H9 (cell line): ENCODE results near the gene MRM3. TPM values are rescaled to one million over a fixed set of nuclear protein-coding genes. Genes with fewer than 3 reads are reported as not detected.
A peak's percentile ranks its signal among the peaks of the same experiment; 100 is the strongest.
"Not testable (repeated sequence)": the region's sequence is repeated elsewhere in the genome, so short reads cannot be mapped to it uniquely, and the experiment has no call there.

Source experiments
- DNase-seq: peaks from one replicate; pipeline ENCODE4 v3.0.0-alpha.2; 2017
- H2AFZ ChIP-seq: one replicate; pipeline ENCODE4 v1.6.1; 2013; ENCODE audit warnings: mild to moderate bottlenecking, low read length, control low read depth, moderate library complexity
- H2AK5ac ChIP-seq: 2 replicates; pipeline ENCODE4 v1.6.1; 2013; ENCODE audit warnings: low read length, control low read depth, mixed read lengths; ENCODE audit not compliant: insufficient read length
- H2BK120ac ChIP-seq: one replicate; pipeline ENCODE4 v1.6.1; 2013; ENCODE audit warnings: low read depth, mild to moderate bottlenecking, low read length, control low read depth, inconsistent platforms; ENCODE audit not compliant: poor library complexity, severe bottlenecking
- H2BK12ac ChIP-seq: 2 replicates; pipeline ENCODE4 v1.6.1; 2013; ENCODE audit warnings: low read length, control low read depth, mixed read lengths, low read depth; ENCODE audit not compliant: insufficient read length
- H2BK15ac ChIP-seq: 2 replicates; pipeline ENCODE4 v1.6.1; 2013; ENCODE audit warnings: low read depth, low read length, control low read depth
- H2BK20ac ChIP-seq: one replicate; pipeline ENCODE4 v1.6.1; 2013; ENCODE audit warnings: low read depth, mild to moderate bottlenecking, low read length, control low read depth, inconsistent platforms; ENCODE audit not compliant: poor library complexity, severe bottlenecking
- H2BK5ac ChIP-seq: 2 replicates; pipeline ENCODE4 v1.6.1; 2013; ENCODE audit warnings: low read length, control low read depth, mixed read lengths; ENCODE audit not compliant: insufficient read length
- H3K14ac ChIP-seq: 2 replicates; pipeline ENCODE4 v1.6.1; 2013; ENCODE audit warnings: low read length, control low read depth; ENCODE audit not compliant: insufficient read depth
- H3K18ac ChIP-seq: 2 replicates; pipeline ENCODE4 v1.6.1; 2013; ENCODE audit warnings: low read depth, mild to moderate bottlenecking, mixed read lengths, low read length, control low read depth; ENCODE audit not compliant: insufficient read length
- H3K23ac ChIP-seq: 2 replicates; pipeline ENCODE4 v1.6.1; 2013; ENCODE audit warnings: low read length, control low read depth, mixed read lengths, low read depth; ENCODE audit not compliant: insufficient read length
- H3K23me2 ChIP-seq: 2 replicates; pipeline ENCODE4 v1.6.1; 2013; ENCODE audit warnings: low read depth, mild to moderate bottlenecking, mixed read lengths, low read length, control low read depth; ENCODE audit not compliant: insufficient read length, poor library complexity, severe bottlenecking
- H3K27ac ChIP-seq: 2 replicates; pipeline ENCODE4 v1.5.1; 2013; ENCODE audit warnings: low read length, control low read depth, mixed read lengths, low read depth; ENCODE audit not compliant: insufficient read length
- H3K27me3 ChIP-seq: 2 replicates; pipeline ENCODE4 v1.6.1; 2013; ENCODE audit warnings: low read length, control low read depth, inconsistent platforms; ENCODE audit not compliant: insufficient read depth
- H3K4ac ChIP-seq: 2 replicates; pipeline ENCODE4 v1.6.1; 2013; ENCODE audit warnings: low read depth, mild to moderate bottlenecking, control low read depth, inconsistent platforms, low read length, moderate library complexity
- H3K4me1 ChIP-seq: 2 replicates; pipeline ENCODE4 v1.6.1; 2013; ENCODE audit warnings: low read length, control low read depth, inconsistent platforms; ENCODE audit not compliant: insufficient read depth
- H3K4me2 ChIP-seq: 2 replicates; pipeline ENCODE4 v1.6.1; 2013; ENCODE audit warnings: low read length, control low read depth, mixed read lengths; ENCODE audit not compliant: insufficient read length, insufficient read depth
- H3K56ac ChIP-seq: 2 replicates; pipeline ENCODE4 v1.6.1; 2013; ENCODE audit warnings: low read depth, mild to moderate bottlenecking, mixed read lengths, low read length, control low read depth; ENCODE audit not compliant: insufficient read length
- H3K79me1 ChIP-seq: 2 replicates; pipeline ENCODE4 v1.6.1; 2013; ENCODE audit warnings: low read depth, mild to moderate bottlenecking, moderate library complexity, low read length, control low read depth, inconsistent platforms; ENCODE audit not compliant: insufficient read depth, poor library complexity, severe bottlenecking
- H3K79me2 ChIP-seq: 2 replicates; pipeline ENCODE4 v1.6.1; 2013; ENCODE audit warnings: low read length, control low read depth, inconsistent platforms; ENCODE audit not compliant: insufficient read depth
- H3K9ac ChIP-seq: 2 replicates; pipeline ENCODE4 v1.6.1; 2013; ENCODE audit warnings: low read length, control low read depth, mixed read lengths; ENCODE audit not compliant: insufficient read length; ENCODE audit errors: extremely low read depth
- H3K9me3 ChIP-seq: one replicate; pipeline ENCODE4 v1.6.1; 2013; ENCODE audit warnings: low read depth, low read length, inconsistent platforms; ENCODE audit not compliant: control insufficient read depth
- H3T11ph ChIP-seq: one replicate; pipeline ENCODE4 v1.6.1; 2013; ENCODE audit warnings: mild to moderate bottlenecking, low read length, control low read depth, inconsistent platforms
- H4K20me1 ChIP-seq: one replicate; pipeline ENCODE4 v1.6.1; 2013; ENCODE audit not compliant: control insufficient read depth, insufficient read length, insufficient read depth
- H4K5ac ChIP-seq: 2 replicates; pipeline ENCODE4 v1.6.1; 2013; ENCODE audit warnings: low read depth, mild to moderate bottlenecking, mixed read lengths, low read length, control low read depth; ENCODE audit not compliant: insufficient read length
- H4K8ac ChIP-seq: replicated peaks from 2 replicates; pipeline ENCODE4 v1.6.1; 2013; ENCODE audit warnings: low read length, control low read depth, mixed read lengths, low read depth; ENCODE audit not compliant: insufficient read length
- H4K91ac ChIP-seq: 2 replicates; pipeline ENCODE4 v1.6.1; 2013; ENCODE audit warnings: low read depth, mild to moderate bottlenecking, moderate library complexity, mixed read lengths, low read length, control low read depth; ENCODE audit not compliant: insufficient read length
- H3K27ac Mint-ChIP-seq, 3 experiments: 2 replicates in 2 of 3; 3 replicates in 1 of 3; pipeline ENCODE4 v1.8.0; 2020 to 2021; ENCODE audit warnings: mixed read lengths in 3 of 3, mild to moderate bottlenecking in 1 of 3, moderate library complexity in 1 of 3
- H3K27me3 Mint-ChIP-seq: 2 replicates; pipeline ENCODE4 v1.8.0; 2021; ENCODE audit warnings: low read depth, mild to moderate bottlenecking, moderate library complexity, mixed read lengths
- H3K36me3 Mint-ChIP-seq, 3 experiments: 2 replicates in 2 of 3; 3 replicates in 1 of 3; pipeline ENCODE4 v1.8.0; 2020 to 2021; ENCODE audit warnings: low read depth in 3 of 3, mixed read lengths in 3 of 3; ENCODE audit not compliant: insufficient read depth in 1 of 3
- H3K4me1 Mint-ChIP-seq, 2 experiments: 2 replicates each; pipeline ENCODE4 v1.8.0; 2020; ENCODE audit warnings: mixed read lengths in 2 of 2
- H3K4me3 Mint-ChIP-seq, 2 experiments: 2 replicates in 1 of 2; 3 replicates in 1 of 2; pipeline ENCODE4 v1.8.0; 2020 to 2021; ENCODE audit warnings: mild to moderate bottlenecking in 2 of 2, mixed read lengths in 2 of 2, moderate library complexity in 1 of 2
- H3K9me3 Mint-ChIP-seq, 2 experiments: 2 replicates in 1 of 2; 3 replicates in 1 of 2; pipeline ENCODE4 v1.8.0; 2020; ENCODE audit warnings: mild to moderate bottlenecking in 2 of 2, mixed read lengths in 2 of 2, moderate library complexity in 1 of 2
- WGBS: extraction: QIAGEN DNeasy Blood & Tissue Kit; methylation state at CpG from one replicate; pipeline ENCODE4 v1.1.7; 2013; ENCODE audit warnings: missing lambda C conversion rate, low lambda C conversion rate, mixed read lengths; ENCODE audit not compliant: insufficient read length; ENCODE audit errors: extremely low coverage; 5-methylcytosine and 5-hydroxymethylcytosine counted together
- total RNA-seq: library from RNA; stranded (reverse); gene quantifications from 2 replicates; pipeline ENCODE4 v1.2.1, GENCODE V29; 2021
- TF ChIP-seq, protein P1 (sequence below): fragments of 200-600 bp; sonication (generic); conservative IDR thresholded peaks from 3 replicates; pipeline ENCODE4 v1.8.0; 2021; ENCODE audit warnings: antibody characterized with exemption, mild to moderate bottlenecking

MRM3 gene
- total RNA-seq, 1 experiment from 2014 or later = 25.3 TPM

DNA sequence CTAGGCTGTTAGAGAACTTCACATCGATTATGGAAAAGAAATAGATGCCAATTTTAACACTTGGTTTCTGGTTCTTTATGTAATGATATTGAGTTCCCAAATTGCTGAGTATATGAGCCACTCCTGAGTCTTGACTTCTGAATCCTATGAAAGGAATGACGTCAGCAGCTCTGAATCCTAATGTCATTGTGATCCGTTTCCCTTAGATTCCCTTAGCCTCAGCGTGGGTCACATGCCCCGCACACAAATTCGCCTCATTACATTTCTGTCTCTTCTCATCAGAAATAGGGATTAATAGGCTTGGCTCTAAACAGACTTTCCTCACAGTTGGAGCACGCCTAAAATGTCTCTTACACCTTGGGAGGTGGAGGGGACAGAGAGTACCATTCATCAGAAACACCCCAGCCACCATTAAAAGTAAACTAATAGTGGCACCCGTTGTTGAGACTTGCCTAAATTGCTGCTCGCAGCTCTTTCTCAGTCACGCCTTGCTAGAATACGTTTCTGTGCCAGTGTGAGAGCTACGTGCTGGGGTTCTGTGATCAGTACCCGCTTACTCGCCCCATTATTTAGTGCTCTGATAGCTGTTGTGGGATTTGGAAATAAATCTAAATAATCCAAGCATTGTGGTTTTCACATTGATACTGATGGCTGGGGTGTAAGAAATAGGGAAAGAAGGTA is 7.1 kb downstream of the MRM3 start:
- H3K18ac ChIP-seq = no peak overlapping the region
- H2BK12ac ChIP-seq = no peak overlapping the region
- no peaks in the 10 kb centered on the region; the same call in 1 of the 2 replicates for H3K27me3 Mint-ChIP-seq
- H3K27ac ChIP-seq = no peak overlapping the region
- no peak overlapping the region for H4K91ac ChIP-seq
- H3K9me3 ChIP-seq = no peaks in the 10 kb centered on the region
- H3K4ac ChIP-seq = no peak overlapping the region
- WGBS = no CpG with 5 or more reads among the region's 14 CpGs
- no peaks in the 10 kb centered on the region for H3K23me2 ChIP-seq
- H2AK5ac ChIP-seq = no peak overlapping the region
- peaks cover 0 to 12% of the 10 kb centered on the region in 2 experiments; a peak in 2 of 4 replicates for H3K4me1 Mint-ChIP-seq
- no peak overlapping the region for H4K8ac ChIP-seq
- no peak overlapping the region for H3K56ac ChIP-seq
- H2AFZ ChIP-seq = no peak overlapping the region
- H3K9me3 Mint-ChIP-seq = no peaks in the 10 kb centered on the region
- no peak overlapping the region for H2BK15ac ChIP-seq
- H3K4me1 ChIP-seq = no peaks in the 10 kb centered on the region
- no peak overlapping the region for H3K9ac ChIP-seq
- H3K79me2 ChIP-seq = peaks cover 3% of the 10 kb centered on the region; the same call in 1 of the 2 replicates
- H4K20me1 ChIP-seq = no peaks in the 10 kb centered on the region
- no peaks in the 10 kb centered on the region for H3K27me3 ChIP-seq
- DNase-seq = no peak
- no peak overlapping the region for H2BK5ac ChIP-seq
- peak overlapping the region in 2 of 3 experiments; percentile 64 to 96; a peak in 2 of 7 replicates for H3K27ac Mint-ChIP-seq
- H3K79me1 ChIP-seq = no peaks in the 10 kb centered on the region
- no peak overlapping the region for H2BK120ac ChIP-seq
- TF ChIP-seq, protein P1, sequence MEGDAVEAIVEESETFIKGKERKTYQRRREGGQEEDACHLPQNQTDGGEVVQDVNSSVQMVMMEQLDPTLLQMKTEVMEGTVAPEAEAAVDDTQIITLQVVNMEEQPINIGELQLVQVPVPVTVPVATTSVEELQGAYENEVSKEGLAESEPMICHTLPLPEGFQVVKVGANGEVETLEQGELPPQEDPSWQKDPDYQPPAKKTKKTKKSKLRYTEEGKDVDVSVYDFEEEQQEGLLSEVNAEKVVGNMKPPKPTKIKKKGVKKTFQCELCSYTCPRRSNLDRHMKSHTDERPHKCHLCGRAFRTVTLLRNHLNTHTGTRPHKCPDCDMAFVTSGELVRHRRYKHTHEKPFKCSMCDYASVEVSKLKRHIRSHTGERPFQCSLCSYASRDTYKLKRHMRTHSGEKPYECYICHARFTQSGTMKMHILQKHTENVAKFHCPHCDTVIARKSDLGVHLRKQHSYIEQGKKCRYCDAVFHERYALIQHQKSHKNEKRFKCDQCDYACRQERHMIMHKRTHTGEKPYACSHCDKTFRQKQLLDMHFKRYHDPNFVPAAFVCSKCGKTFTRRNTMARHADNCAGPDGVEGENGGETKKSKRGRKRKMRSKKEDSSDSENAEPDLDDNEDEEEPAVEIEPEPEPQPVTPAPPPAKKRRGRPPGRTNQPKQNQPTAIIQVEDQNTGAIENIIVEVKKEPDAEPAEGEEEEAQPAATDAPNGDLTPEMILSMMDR = no peak
- H3K4me3 Mint-ChIP-seq = no peak overlapping the region
- no peak overlapping the region for H2BK20ac ChIP-seq
- H3K4me2 ChIP-seq = no peak overlapping the region
- H3T11ph ChIP-seq = no peak overlapping the region
- no peak overlapping the region for H3K14ac ChIP-seq
- H3K36me3 Mint-ChIP-seq = peaks cover 22 to 59% (median 56%) of the 10 kb centered on the region in 3 experiments; a peak in 6 of 7 replicates
- no peak overlapping the region for H4K5ac ChIP-seq
- H3K23ac ChIP-seq = no peak overlapping the region

DNA sequence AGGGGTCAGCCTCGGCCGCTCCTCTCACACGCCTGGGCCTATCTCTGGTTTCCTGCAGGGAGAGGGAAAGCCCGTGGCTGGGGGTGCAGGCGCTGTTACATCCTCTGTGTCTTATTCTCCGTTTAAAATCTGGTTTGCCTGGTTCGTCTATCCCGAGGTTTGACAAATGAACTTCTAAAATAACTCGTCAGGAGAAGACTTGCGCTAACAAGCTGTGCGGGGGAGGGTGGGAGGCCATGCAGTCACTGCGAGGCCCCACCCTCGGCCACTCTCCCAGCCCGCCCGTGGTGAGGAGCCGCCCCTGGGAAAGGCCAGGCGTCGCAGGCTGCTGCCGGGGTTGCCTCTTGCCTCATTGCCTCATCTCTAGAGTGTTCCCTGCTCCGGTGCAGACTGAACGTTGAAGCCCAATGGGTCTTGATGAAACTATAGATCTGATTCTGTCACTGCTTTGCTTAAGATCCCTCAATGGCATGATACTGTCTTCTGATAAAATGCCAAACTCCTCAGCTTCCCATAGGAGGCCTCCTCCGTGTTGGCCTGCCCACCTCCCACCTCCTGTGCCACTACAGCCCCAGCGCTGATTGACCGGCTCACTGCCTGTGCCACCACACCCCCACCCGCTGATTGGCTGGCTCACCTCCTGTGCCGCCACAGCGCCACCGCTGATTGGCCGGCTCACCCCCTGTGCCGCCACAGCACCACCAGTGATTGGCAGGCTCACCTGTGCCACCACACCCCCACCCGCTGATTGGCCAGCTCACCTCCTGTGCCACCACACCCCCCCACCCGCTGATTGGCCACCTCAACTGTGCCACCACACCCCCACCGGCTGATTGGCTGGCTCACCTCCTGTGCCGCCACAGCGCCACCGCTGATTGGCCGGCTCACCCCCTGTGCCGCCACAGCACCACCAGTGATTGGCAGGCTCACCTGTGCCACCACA is 8.0 kb downstream of the MRM3 start:
- not testable (repeated sequence) for H3K79me2 ChIP-seq, H3T11ph ChIP-seq, H3K4me3 Mint-ChIP-seq, H3K23ac ChIP-seq, H3K9me3 ChIP-seq, H3K27me3 Mint-ChIP-seq, H2AFZ ChIP-seq, H4K91ac ChIP-seq, H3K27me3 ChIP-seq, H3K23me2 ChIP-seq, H4K20me1 ChIP-seq, H4K5ac ChIP-seq, H2BK12ac ChIP-seq, H3K9me3 Mint-ChIP-seq, H3K4me2 ChIP-seq, H3K27ac ChIP-seq, H2BK15ac ChIP-seq, H3K9ac ChIP-seq, H2AK5ac ChIP-seq, H2BK20ac ChIP-seq, H3K14ac ChIP-seq, H4K8ac ChIP-seq, H3K18ac ChIP-seq, H2BK5ac ChIP-seq, H3K79me1 ChIP-seq, H3K4me1 ChIP-seq, H3K4ac ChIP-seq, H3K56ac ChIP-seq, H2BK120ac ChIP-seq
- WGBS = no CpG with 5 or more reads among the region's 38 CpGs
- Mint-ChIP-seq H3K27ac (peak overlapping the region in 2 of 3 experiments; percentile 90 to 96; a peak in 5 of 7 replicates), H3K36me3 (peaks cover 22 to 56% (median 53%) of the 10 kb centered on the region in 3 experiments; a peak in 6 of 7 replicates), H3K4me1 (peaks cover 7 to 19% of the 10 kb centered on the region in 2 experiments)
- peak; percentile 98 for DNase-seq
